Peyer's patch (tissue), 4 donors: ENCODE results near the gene DHRS7B.

Experiments used
- POLR2A ChIP-seq, 2 donors: fragments of 450-650 bp; IDR thresholded peaks; one replicate each; pipeline ENCODE4 v1.5.1; 2017; ENCODE audit warnings: antibody characterized with exemption in 2 of 2, mild to moderate bottlenecking in 2 of 2, moderate library complexity in 2 of 2
- TF ChIP-seq, protein P1 (sequence below), 6 experiments: fragments of 450-650 bp in 4 of 6; fragments of 200-600 bp in 2 of 6; sonication (generic) in 1 of 6; IDR thresholded peaks; one replicate each; pipeline ENCODE4 v1.5.1; 2017 to 2019; ENCODE audit warnings: antibody characterized with exemption in 6 of 6, mild to moderate bottlenecking in 3 of 6, moderate library complexity in 1 of 6

DNA sequence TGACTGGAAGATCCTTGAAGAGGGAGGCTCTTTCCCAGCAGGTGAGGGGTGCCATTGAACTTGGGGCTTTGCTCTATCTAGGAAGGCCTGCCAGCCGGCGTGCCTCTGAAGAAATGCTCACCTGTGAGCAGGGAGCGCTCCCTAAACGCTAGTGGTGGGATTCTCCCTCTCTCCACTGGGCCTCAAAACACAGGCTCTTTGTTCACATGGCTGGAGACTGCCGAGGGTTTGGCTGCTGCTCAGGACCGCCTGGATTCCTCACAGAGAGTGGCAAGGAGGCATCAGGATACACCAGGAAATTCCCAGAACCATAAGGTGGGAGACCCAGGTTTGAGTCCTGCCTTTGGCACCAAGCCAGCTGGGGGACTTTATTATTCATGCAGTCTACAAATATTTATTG, 104.8 kb downstream of the DHRS7B start:
- TF ChIP-seq, protein P1, sequence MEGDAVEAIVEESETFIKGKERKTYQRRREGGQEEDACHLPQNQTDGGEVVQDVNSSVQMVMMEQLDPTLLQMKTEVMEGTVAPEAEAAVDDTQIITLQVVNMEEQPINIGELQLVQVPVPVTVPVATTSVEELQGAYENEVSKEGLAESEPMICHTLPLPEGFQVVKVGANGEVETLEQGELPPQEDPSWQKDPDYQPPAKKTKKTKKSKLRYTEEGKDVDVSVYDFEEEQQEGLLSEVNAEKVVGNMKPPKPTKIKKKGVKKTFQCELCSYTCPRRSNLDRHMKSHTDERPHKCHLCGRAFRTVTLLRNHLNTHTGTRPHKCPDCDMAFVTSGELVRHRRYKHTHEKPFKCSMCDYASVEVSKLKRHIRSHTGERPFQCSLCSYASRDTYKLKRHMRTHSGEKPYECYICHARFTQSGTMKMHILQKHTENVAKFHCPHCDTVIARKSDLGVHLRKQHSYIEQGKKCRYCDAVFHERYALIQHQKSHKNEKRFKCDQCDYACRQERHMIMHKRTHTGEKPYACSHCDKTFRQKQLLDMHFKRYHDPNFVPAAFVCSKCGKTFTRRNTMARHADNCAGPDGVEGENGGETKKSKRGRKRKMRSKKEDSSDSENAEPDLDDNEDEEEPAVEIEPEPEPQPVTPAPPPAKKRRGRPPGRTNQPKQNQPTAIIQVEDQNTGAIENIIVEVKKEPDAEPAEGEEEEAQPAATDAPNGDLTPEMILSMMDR (IDR thresholded peaks at IDR 0.05): no peak
- no peak for TF ChIP-seq POLR2A (IDR thresholded peaks at IDR 0.05)
